Adrenal gland (tissue), 12 donors: ENCODE results near the gene ADARB2. TPM values are rescaled to one million over a fixed set of nuclear protein-coding genes. Genes with fewer than 3 reads are reported as not detected.

Experiments
- DNase-seq, 7 donors: peaks; one replicate each; pipeline ENCODE4 v3.0.0-alpha.2; 2019 to 2020
- H3K27ac ChIP-seq, 5 donors: fragments of 200-600 bp; sonication (generic) in 4 of 5; 1 replicate in 3 of 5; 2 replicates in 2 of 5; pipeline versions ENCODE4 v1.5.1 to v1.8.0; 2016 to 2020; ENCODE audit warnings: mild to moderate bottlenecking in 1 of 5
- H3K27me3 ChIP-seq: fragments of 200-600 bp; 2 replicates; pipeline ENCODE4 v1.8.0; 2021
- H3K36me3 ChIP-seq, 2 donors: fragments of 200-600 bp; replicated peaks in 1 of 2; 1 replicate in 1 of 2; 2 replicates in 1 of 2; pipeline versions ENCODE4 v1.5.1 to v1.8.0; 2018 to 2022
- H3K4me1 ChIP-seq, 2 donors: fragments of 200-600 bp; replicated peaks in 1 of 2; 1 replicate in 1 of 2; 2 replicates in 1 of 2; pipeline versions ENCODE4 v1.5.1 to v1.8.0; 2018 to 2021
- H3K4me3 ChIP-seq, 4 donors: fragments of 200-600 bp; sonication (generic) in 3 of 4; one replicate each; pipeline ENCODE4 v1.5.1; 2016 to 2018
- H3K9me3 ChIP-seq, 3 donors: fragments of 200-600 bp; sonication (generic) in 1 of 3; replicated peaks in 1 of 3; 1 replicate in 2 of 3; 2 replicates in 1 of 3; pipeline versions ENCODE4 v1.5.1 to v1.8.0; 2016 to 2021
- CTCF ChIP-seq, 6 experiments: fragments of 450-650 bp in 4 of 6; fragments of 200-600 bp in 2 of 6; sonication (generic) in 1 of 6; IDR thresholded peaks; 1 replicate in 5 of 6; 2 replicates in 1 of 6; pipeline versions ENCODE4 v1.5.1 to v1.8.0; 2016 to 2021; ENCODE audit warnings: antibody characterized with exemption in 6 of 6, mild to moderate bottlenecking in 2 of 6, moderate library complexity in 1 of 6
- POLR2A ChIP-seq, 2 donors: fragments of 450-650 bp; IDR thresholded peaks; one replicate each; pipeline ENCODE4 v1.6.1; 2017; ENCODE audit warnings: antibody characterized with exemption in 2 of 2, mild to moderate bottlenecking in 2 of 2, moderate library complexity in 1 of 2
- WGBS, 4 donors: extraction: QIAGEN DNeasy Blood & Tissue Kit in 2 of 4; methylation state at CpG; one replicate each; pipeline versions ENCODE4 v1.1.5 to v1.1.7; 2013 to 2017; 5-methylcytosine and 5-hydroxymethylcytosine counted together
- intact Hi-C, 2 donors: fragments of 100-400 bp; cut with DNase I; formaldehyde crosslinking; loops; one replicate each; pipeline versions ENCODE4 v1.14.1 to v1.15.0; 2022 to 2023
- polyA plus RNA-seq, 3 donors: library from polyadenylated mRNA; stranded (reverse); fragments of 200-250 nt in 2 of 3; fragments of 350-450 nt in 1 of 3; fragmentation: Illumina TruSeq in 1 of 3; extraction: RNeasy Lipid Tissue Mini Kit (QIAGEN cat#74804) in 1 of 3; gene quantifications; one replicate each; pipeline ENCODE4 v1.2.3, GENCODE V29; 2013 to 2014
- total RNA-seq, 9 donors: library from RNA; depleted of rRNA in 4 of 9; stranded (reverse); fragments of >200 nt in 4 of 9; fragments of 120-200 nt in 1 of 9; fragmentation: NEBNext Ultra II Directional in 1 of 9; extraction: Animal tissue kit (Norgen Biotek cat#: 25700) in 1 of 9; gene quantifications; one replicate each; pipeline versions ENCODE4 v1.1.0 to v1.2.4, GENCODE V29; 2013 to 2023
- donor health status: healthy with polysubstance abuse.
- donor health status: Bipolar disorder and iron deficiency.
- donor health status: DM: yes; HTN: yes; CAD: no.
- donor health status: DM: no; HTN: no; CAD: no.
- donor health status: DM: no; HTN: no; CAD: no.
- donor health status: DM: yes; HTN: yes; CAD: no.

ADARB2 gene
- total and polyA plus RNA-seq, 12 donors: 0.14 to 3.1 (median 0.91) TPM

DNA sequence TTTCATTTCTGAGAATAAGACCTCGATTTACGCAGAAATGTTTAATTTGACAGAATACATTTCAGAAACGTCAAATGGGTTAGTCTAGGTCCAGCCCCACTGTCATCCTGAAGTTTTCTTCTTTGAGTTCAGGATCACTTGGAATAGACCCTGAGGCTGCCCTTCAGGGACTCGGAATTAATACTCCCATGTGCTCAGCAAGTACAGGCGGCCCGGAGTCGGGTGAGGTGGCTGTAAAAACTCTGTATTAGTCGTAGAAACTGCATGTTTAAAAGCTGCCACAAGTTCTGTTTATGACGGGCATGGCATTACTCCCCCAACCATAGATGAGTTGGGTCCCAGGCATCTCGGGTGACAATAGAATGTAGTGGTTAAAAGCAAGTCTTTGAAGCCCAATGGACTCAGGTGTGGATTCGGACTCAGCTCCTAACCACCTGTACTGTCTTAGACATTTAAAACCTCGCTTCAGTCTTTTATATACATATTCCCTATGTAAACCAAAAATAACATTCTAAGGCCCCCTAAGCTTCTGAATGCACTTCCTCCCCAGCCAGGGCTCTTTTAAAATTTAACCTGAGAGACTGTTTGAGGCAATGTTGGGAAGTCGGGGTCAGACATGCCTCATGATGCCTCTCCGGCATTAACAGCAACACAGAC lies 216.3 kb downstream of the ADARB2 start:
- 70 to 81% (median 72%) methylated on average over 14 of the region's 14 CpGs for WGBS, 4 donors
- Histone ChIP-seq H3K4me3 (no peak overlapping the region), H3K36me3 (no peaks in the 10 kb centered on the region), H3K27ac (no peak overlapping the region), H3K4me1 (no peaks in the 10 kb centered on the region), H3K9me3 (no peaks in the 10 kb centered on the region), H3K27me3 (no peaks in the 10 kb centered on the region)
- intact Hi-C loops: no loop called here
- no peak for TF ChIP-seq CTCF (IDR thresholded peaks at IDR 0.05)
- no peak for TF ChIP-seq POLR2A (IDR thresholded peaks at IDR 0.05)
- DNase-seq: no peak

DNA sequence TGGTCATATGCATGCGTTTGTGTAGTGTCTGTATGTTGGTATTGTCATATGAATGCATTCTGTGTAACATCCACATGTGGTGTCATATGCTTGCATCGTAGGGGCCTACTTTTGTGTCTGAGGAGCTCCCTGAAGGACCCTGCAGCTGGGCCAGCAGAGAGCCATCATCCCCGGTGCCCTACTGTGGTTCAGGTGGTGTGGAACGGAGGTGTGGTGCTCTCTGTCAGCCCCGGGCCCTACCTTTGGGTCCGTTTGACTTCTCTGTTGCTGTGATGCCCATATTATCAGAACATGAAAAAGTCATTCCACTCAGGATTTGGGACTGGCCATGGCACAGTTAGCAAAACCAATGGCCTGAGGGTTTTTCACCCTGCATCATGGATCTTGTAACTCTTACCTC lies 217.9 kb downstream of the ADARB2 start:
- WGBS, 4 donors: 86 to 94% (median 89%) methylated on average over 6 of the region's 6 CpGs
- no peak for DNase-seq
- Histone ChIP-seq H3K36me3 (no peaks in the 10 kb centered on the region), H3K4me1 (no peaks in the 10 kb centered on the region), H3K9me3 (no peaks in the 10 kb centered on the region), H3K27me3 (no peaks in the 10 kb centered on the region), H3K4me3 (no peak overlapping the region), H3K27ac (no peak overlapping the region)
- intact Hi-C loops: no loop called here
- TF ChIP-seq POLR2A (IDR thresholded peaks at IDR 0.05) (no peak), CTCF (IDR thresholded peaks at IDR 0.05) (no peak)

- Histone ChIP-seq H3K4me1 (no peaks in the 10 kb centered on the region), H3K4me3 (no peak overlapping the region), H3K27ac (no peak overlapping the region), H3K27me3 (no peaks in the 10 kb centered on the region), H3K36me3 (no peaks in the 10 kb centered on the region), H3K9me3 (no peaks in the 10 kb centered on the region)
- DNase-seq: no peak
- intact Hi-C loops: no loop called here
- TF ChIP-seq CTCF (IDR thresholded peaks at IDR 0.05): no peak
- TF ChIP-seq POLR2A (IDR thresholded peaks at IDR 0.05): no peak
- WGBS, 4 donors: 77 to 91% (median 83%) methylated on average over 7 of the region's 7 CpGs
These were observed 219.6 kb downstream of the ADARB2 start for GRCh38 chr10:1517684-1518083.

DNA sequence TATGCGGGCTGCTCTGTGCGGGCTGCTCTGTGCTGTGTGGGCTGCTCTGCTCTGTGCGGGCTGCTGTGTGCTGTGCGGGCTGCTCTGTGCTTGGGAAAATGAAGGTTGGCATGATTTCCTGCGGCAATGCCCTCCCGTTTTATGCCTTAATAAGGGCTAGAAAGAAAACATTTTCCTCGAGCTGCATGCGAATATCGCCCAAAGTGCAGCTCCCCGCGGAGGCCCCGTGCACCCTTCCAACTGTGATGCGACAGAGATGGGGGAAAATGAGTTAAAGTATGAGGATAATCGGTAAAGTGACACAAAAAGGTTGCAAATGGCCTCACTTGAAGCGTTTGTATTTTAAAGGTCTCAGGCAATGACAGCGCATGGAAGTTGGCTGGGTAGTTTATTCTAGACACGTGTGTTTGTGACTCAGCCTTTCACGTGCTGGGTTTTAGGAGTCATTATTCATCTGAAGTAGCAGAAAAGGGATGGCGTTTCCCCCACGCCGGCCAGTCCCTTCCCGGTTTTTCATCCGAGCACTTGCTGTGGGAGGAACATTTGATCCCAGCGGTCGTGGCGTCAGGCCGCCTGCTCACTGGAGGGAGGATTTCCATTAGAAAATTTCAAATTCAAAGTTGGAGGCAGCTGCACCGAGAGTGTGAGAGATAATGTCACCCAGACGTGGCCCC lies 220.7 kb downstream of the ADARB2 start:
- intact Hi-C loops: no loop called here
- no peaks in the 10 kb centered on the region for H3K9me3 ChIP-seq
- H3K27ac ChIP-seq: no peak overlapping the region
- H3K4me3 ChIP-seq: no peak overlapping the region
- H3K36me3 ChIP-seq: no peaks in the 10 kb centered on the region
- H3K27me3 ChIP-seq: no peaks in the 10 kb centered on the region
- 62 to 73% (median 71%) methylated on average over 24 to 29 of the region's 29 CpGs for WGBS, 4 donors
- DNase-seq: no peak
- no peaks in the 10 kb centered on the region for H3K4me1 ChIP-seq
- TF ChIP-seq CTCF (IDR thresholded peaks at IDR 0.05) (no peak), POLR2A (IDR thresholded peaks at IDR 0.05) (no peak)
